Stimulated activated CD8-positive, alpha-beta memory T cell treated with anti-CD3 and anti-CD28 coated beads, Interleukin-7, amount 100 ng/mL, for 1 hour (primary cell): ENCODE measurements around the gene AGBL1.
"Not testable (repeated sequence)": the region's sequence is repeated elsewhere in the genome, so short reads cannot be mapped to it uniquely, and the experiment has no call there.

Source experiments
- DNase-seq, 2 donors: peaks; one replicate each; pipeline ENCODE4 v3.0.0-alpha.2; 2020; ENCODE audit warnings: low read depth in 2 of 2

Gene AGBL1

GRCh38 chr15:86399041-86399954, 319.6 kb downstream of the AGBL1 start:
- DNase-seq: no peak

- DNase-seq: no peak
Observed at GRCh38 chr15:86403221-86403620, 323.6 kb downstream of the AGBL1 start.

- no peak for DNase-seq
Observed at GRCh38 chr15:86403914-86404583, 324.4 kb downstream of the AGBL1 start.

GRCh38 chr15:86408261-86408660, 328.6 kb downstream of the AGBL1 start:
- DNase-seq: no peak

- no peak for DNase-seq
Observed at GRCh38 chr15:86411916-86412315, 332.2 kb downstream of the AGBL1 start.

- DNase-seq: no peak
Observed at GRCh38 chr15:86413191-86413590, 333.5 kb downstream of the AGBL1 start.

- DNase-seq: no peak
Observed at GRCh38 chr15:86425746-86426145, 346.1 kb downstream of the AGBL1 start.

GRCh38 chr15:86432861-86433260, 353.2 kb downstream of the AGBL1 start:
- no peak for DNase-seq

GRCh38 chr15:86433983-86434382, 354.3 kb downstream of the AGBL1 start:
- DNase-seq: no peak

GRCh38 chr15:86439614-86440013, 359.9 kb downstream of the AGBL1 start:
- DNase-seq: no peak

GRCh38 chr15:86444527-86444926, 364.9 kb downstream of the AGBL1 start:
- no peak for DNase-seq

- DNase-seq: no peak
Observed at GRCh38 chr15:86445579-86446252, 366.0 kb downstream of the AGBL1 start.

GRCh38 chr15:86446253-86446640, 366.6 kb downstream of the AGBL1 start:
- no peak for DNase-seq

- DNase-seq: not testable (repeated sequence)
Observed at GRCh38 chr15:86465470-86466039, 385.9 kb downstream of the AGBL1 start.

- DNase-seq: no peak
Observed at GRCh38 chr15:86481720-86482119, 402.0 kb downstream of the AGBL1 start.

GRCh38 chr15:86483936-86484335, 404.3 kb downstream of the AGBL1 start:
- no peak for DNase-seq

GRCh38 chr15:86488046-86488445, 408.4 kb downstream of the AGBL1 start:
- no peak for DNase-seq

- no peak for DNase-seq
Observed at GRCh38 chr15:86489981-86490380, 410.3 kb downstream of the AGBL1 start.

GRCh38 chr15:86491118-86491517, 411.4 kb downstream of the AGBL1 start:
- no peak for DNase-seq

- DNase-seq: no peak
Observed at GRCh38 chr15:86493884-86494283, 414.2 kb downstream of the AGBL1 start.

- DNase-seq: no peak
Observed at GRCh38 chr15:86494475-86494874, 414.8 kb downstream of the AGBL1 start.

GRCh38 chr15:86502301-86502700, 422.6 kb downstream of the AGBL1 start:
- no peak for DNase-seq
